Endothelial cell of umbilical vein (primary cell): ENCODE data around the gene AAGAB.

ENCODE experiments used
- CTCF ChIP-seq, 2 donors: IDR thresholded peaks; 1 replicate in 1 of 2; 2 replicates in 1 of 2; pipeline ENCODE4 v1.5.1; 2011; ENCODE audit warnings: low read length in 2 of 2, mild to moderate bottlenecking in 2 of 2, moderate library complexity in 2 of 2, control low read depth in 1 of 2, inconsistent platforms in 1 of 2, low read depth in 1 of 2; ENCODE audit not compliant: insufficient read depth in 1 of 2; ENCODE audit errors: extremely low read depth in 1 of 2
- POLR2A ChIP-seq: IDR thresholded peaks from 2 replicates; pipeline ENCODE4 v1.6.1; 2012; ENCODE audit warnings: low read depth, mild to moderate bottlenecking, control low read depth, low read length
- POLR2AphosphoS5 ChIP-seq: IDR thresholded peaks from 2 replicates; pipeline ENCODE4 v1.6.1; 2012; ENCODE audit warnings: low read depth, mild to moderate bottlenecking, control low read depth, low read length, moderate library complexity; ENCODE audit not compliant: insufficient read depth

- TF ChIP-seq POLR2A (no peak), CTCF (IDR thresholded peaks at IDR 0.05; ENCODE audit: extremely low read depth in 1 of 2, insufficient read depth in 1 of 2, low read depth in 1 of 2, low read length in 2 of 2) (no peak), POLR2AphosphoS5 (no peak)
Observed at GRCh38 chr15:67192185-67192820, 62.2 kb downstream of the AAGAB start.
